ENCODE results near the gene HDLBP.

HDLBP gene

DNA sequence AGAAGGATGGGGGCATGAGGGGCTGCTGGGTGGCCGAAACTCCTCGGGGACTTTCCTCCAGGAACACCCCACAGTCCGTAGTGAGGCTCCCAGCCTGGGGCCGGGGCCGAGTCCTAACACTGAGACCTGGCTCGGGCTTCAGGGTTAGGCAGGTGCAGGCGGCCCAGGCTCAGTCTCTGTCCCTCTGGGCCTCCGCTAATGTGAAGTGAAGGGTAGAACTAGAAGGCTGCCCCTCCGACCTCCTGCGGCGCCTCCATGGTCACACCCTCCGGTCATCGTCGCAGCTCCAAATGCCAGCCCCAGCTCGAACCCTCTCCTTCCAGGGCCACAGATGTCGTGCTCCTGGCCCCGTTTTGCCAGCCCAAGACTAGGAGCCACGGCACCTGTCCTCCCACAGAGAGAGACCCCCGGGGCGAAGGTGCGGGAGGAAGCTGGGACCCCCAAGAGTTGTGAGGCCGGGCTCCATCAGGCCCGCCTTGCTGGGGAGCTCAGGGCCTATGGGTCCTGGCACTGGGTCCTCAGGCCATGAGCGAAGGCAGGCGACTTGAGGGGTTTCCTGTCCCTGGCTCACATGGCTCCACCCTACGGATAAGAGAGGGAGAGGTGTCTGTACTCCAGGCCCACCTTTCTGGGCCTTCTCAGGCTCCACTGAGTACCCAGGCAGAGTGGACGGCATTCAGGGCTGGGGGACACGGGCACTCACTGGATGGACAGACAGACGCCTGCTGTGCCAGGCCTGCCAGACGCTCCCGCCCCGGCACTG lies 126.2 kb downstream of the HDLBP start:
- H3K4me3 ChIP-seq (ENCODE audit: low read depth, low read length): no peak overlapping the region
- in situ Hi-C loops (cut with HindIII; ENCODE audit: low sequenced_read_pairs): no loop called here
- TF ChIP-seq, protein P1, sequence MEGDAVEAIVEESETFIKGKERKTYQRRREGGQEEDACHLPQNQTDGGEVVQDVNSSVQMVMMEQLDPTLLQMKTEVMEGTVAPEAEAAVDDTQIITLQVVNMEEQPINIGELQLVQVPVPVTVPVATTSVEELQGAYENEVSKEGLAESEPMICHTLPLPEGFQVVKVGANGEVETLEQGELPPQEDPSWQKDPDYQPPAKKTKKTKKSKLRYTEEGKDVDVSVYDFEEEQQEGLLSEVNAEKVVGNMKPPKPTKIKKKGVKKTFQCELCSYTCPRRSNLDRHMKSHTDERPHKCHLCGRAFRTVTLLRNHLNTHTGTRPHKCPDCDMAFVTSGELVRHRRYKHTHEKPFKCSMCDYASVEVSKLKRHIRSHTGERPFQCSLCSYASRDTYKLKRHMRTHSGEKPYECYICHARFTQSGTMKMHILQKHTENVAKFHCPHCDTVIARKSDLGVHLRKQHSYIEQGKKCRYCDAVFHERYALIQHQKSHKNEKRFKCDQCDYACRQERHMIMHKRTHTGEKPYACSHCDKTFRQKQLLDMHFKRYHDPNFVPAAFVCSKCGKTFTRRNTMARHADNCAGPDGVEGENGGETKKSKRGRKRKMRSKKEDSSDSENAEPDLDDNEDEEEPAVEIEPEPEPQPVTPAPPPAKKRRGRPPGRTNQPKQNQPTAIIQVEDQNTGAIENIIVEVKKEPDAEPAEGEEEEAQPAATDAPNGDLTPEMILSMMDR (IDR thresholded peaks at IDR 0.05; ENCODE audit: low read depth, low read length, missing control alignments): no peak
- DNase-seq (ENCODE audit: low read depth): no peak

DNA sequence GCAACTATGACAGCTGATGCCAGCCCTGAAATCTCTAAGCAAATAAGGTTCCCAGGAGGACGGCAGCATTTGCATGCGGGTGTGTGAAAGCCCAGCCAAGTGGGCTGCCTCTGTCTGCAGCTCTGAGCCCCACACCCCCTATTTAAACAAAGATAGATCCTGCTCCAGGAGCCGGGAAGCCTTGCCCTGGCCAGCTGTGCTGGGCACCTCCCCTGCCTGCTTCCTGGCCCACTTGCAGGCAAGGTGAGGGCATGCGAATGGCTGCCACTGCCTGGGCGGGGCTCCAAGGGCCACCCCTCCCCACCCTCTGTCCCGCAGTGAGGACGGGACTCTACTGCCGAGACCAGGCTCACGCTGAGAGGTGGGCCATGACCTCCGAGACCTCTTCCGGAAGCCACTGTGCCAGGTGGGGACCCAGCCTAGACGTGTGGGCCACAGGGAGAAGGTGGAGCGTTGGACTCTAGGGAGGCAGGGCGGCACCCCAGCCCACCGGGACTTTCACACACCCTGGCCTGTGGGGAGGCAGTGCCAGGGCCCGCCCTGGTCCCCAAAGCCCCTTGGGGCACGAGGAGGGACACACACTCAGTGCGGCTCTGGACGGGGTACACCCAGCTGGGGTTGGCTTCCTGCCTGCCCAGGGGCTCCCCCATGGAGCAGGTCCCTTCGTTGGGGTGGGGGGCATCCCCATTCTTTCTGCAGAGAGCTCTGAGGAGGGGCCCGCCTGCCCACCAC lies 126.9 kb downstream of the HDLBP start, which contains the start of gene ANO7:
TSS of gene ANO7 (plus strand) at position 317 of the 732 bp plus-strand sequence. CDS start 1,387 bp downstream, outside the sequence.
- no peak within 1 kb of the TSS for H3K4me3 ChIP-seq (ENCODE audit: low read depth, low read length)
- DNase-seq (ENCODE audit: low read depth): no peak

DNA sequence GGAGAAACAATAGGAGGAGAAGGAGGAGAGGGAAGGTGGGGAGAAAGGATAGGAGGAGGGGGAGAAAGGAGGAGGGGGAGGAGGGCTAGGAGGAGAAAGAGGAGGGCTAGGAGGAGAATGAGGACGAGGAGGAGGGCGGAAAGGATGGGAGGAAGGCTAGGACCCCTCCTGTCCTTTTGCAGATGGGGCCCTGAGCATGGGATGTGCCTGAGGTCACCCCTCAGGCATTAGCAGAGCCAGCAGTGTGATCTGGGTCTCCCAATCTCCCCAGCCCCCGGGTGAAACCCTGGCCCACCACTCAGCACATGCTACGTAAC lies 127.6 kb downstream of the HDLBP start:
- H3K4me3 ChIP-seq (ENCODE audit: low read depth, low read length): no peak overlapping the region
- TF ChIP-seq, protein P1 (IDR thresholded peaks at IDR 0.05; ENCODE audit: low read depth, low read length, missing control alignments): no peak
- DNase-seq (ENCODE audit: low read depth): no peak
- in situ Hi-C loops (cut with HindIII; ENCODE audit: low sequenced_read_pairs): no loop called here

More for the DNA sequence above, 126.9 kb downstream of the HDLBP start, which contains the start of gene ANO7:
- TF ChIP-seq, protein P1 (IDR thresholded peaks at IDR 0.05; ENCODE audit: low read depth, low read length, missing control alignments): no peak
- in situ Hi-C loops (cut with HindIII; ENCODE audit: low sequenced_read_pairs): no loop called here

DNA sequence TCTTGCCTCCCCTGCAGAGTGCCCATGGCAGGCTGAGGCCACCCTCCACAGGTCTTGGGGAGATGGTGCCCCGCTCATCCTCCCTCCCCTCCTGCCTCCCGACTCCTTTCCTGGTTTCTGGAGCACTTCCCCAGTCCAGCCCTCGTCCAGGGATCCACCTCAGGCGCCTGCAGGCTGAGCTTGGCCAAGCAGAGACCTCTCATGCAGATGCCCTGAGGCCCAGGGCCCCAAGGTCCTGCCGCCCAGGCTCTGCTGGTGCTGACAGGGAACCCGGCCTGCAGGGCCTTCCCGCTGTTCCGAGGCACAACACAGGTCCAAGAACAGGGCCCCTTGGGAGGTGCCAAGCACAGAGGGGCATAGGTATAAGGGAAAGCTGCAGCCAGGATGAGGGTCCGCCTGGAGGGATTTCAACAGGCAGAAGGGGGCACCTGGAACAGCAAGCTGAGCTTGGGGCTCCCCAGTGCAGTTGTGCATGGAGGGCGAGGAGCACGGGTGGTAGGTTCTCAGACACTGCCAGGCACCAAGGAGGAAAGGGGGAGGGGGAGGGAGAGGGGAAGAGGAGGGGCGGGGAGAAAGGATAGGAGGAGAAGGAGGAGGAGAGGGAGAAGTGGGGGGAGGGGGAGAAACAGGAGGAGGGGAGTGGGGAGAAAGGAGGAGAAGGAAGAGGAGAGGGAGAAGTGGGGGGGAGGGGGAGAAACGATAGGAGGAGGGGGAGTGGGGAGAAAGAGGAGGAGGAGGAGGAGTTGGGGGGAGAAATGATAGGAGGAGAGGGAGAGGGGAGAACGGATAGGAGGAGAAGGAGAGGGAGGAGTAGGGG lies 128.2 kb downstream of the HDLBP start:
- DNase-seq (ENCODE audit: low read depth): no peak
- TF ChIP-seq, protein P1 (IDR thresholded peaks at IDR 0.05; ENCODE audit: low read depth, low read length, missing control alignments): no peak
- in situ Hi-C loops (cut with HindIII; ENCODE audit: low sequenced_read_pairs): no loop called here
- H3K4me3 ChIP-seq (ENCODE audit: low read depth, low read length): no peak overlapping the region

DNA sequence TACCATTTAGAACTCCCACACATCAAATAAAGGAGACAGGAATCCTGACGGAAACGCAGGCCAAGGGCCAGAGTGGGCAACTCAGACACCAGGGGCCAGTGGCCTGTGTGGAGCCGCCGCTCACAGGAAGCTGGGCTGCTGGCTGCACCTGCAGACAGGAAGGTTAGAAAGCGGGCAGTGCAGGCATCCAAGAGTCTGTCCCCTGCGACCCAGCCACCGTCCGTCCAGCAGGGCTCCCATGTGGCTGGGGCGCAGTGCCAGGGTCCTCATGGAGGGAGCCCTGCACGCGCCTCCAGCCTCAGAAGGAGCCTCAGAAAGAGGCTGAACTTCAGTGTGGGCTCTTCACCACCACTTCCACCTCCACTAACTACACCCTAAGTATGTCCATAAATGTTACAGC lies 129.5 kb downstream of the HDLBP start:
- H3K4me3 ChIP-seq (ENCODE audit: low read depth, low read length): no peak overlapping the region
- no peak for DNase-seq (ENCODE audit: low read depth)
- TF ChIP-seq, protein P1 (IDR thresholded peaks at IDR 0.05; ENCODE audit: low read depth, low read length, missing control alignments): no peak
- in situ Hi-C loops (cut with HindIII; ENCODE audit: low sequenced_read_pairs): no loop called here

DNA sequence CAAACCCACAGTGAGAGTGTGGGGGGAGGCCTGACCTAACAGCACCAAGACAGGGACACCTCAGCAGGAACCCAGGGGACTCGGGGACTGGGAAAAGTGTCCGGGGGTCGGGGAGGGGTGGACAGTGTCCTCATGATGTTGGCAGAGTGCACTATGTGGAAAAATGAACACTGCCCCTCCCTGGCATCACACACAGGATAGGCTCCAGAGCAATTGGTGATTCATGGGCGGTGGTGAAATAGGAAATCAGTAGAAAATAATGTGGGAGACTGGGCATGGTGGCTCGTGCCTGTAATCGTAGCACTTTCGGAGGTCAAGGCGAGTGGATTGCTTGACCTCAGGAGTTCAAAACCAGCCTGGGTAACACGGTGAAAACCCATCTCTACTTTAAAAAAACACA lies 130.6 kb downstream of the HDLBP start:
- DNase-seq (ENCODE audit: low read depth): no peak
- H3K4me3 ChIP-seq (ENCODE audit: low read depth, low read length): no peak overlapping the region
- in situ Hi-C loops (cut with HindIII; ENCODE audit: low sequenced_read_pairs): no loop called here
- TF ChIP-seq, protein P1 (IDR thresholded peaks at IDR 0.05; ENCODE audit: low read depth, low read length, missing control alignments): no peak
